Right kidney (tissue), 1 donor: Measurements from ENCODE around the gene COMTD1.

Source experiments
- DNase-seq: peaks from one replicate; pipeline ENCODE4 v3.0.0-alpha.2; 2016

COMTD1 gene

GRCh38 chr10:75246506-75246905 is 10.7 kb upstream of the COMTD1 start:
- no peak for DNase-seq

GRCh38 chr10:75245354-75246250 is 9.8 kb upstream of the COMTD1 start:
- DNase-seq: no peak

GRCh38 chr10:75244487-75245353 is 9.0 kb upstream of the COMTD1 start:
- DNase-seq: no peak

- no peak for DNase-seq
Measured at GRCh38 chr10:75243426-75243825, 7.7 kb upstream of the COMTD1 start.

GRCh38 chr10:75240329-75241076 is 4.7 kb upstream of the COMTD1 start:
- DNase-seq: no peak

GRCh38 chr10:75239096-75239790 is 3.5 kb upstream of the COMTD1 start:
- no peak for DNase-seq

- DNase-seq: no peak
Measured at GRCh38 chr10:75238182-75239095, 2.7 kb upstream of the COMTD1 start.

- DNase-seq: no peak
Measured at GRCh38 chr10:75236178-75236825, 545 bp upstream of the COMTD1 start.

GRCh38 chr10:75234683-75235374 is 928 bp downstream of the COMTD1 start:
- peak; percentile 85 for DNase-seq

GRCh38 chr10:75234017-75234682 is 1.6 kb downstream of the COMTD1 start:
- DNase-seq: peak; percentile 63

- DNase-seq: no peak
Measured at GRCh38 chr10:75233444-75234016, 2.2 kb downstream of the COMTD1 start.

- no peak for DNase-seq
Measured at GRCh38 chr10:75231672-75232581, 3.8 kb downstream of the COMTD1 start.

GRCh38 chr10:75230600-75231038 is 5.1 kb downstream of the COMTD1 start:
- peak; percentile 47 for DNase-seq

- DNase-seq: no peak
Measured at GRCh38 chr10:75229971-75230370, 5.8 kb downstream of the COMTD1 start.

GRCh38 chr10:75228834-75229233 is 6.9 kb downstream of the COMTD1 start:
- DNase-seq: no peak

GRCh38 chr10:75228278-75228677 is 7.5 kb downstream of the COMTD1 start:
- DNase-seq: no peak

- no peak for DNase-seq
Measured at GRCh38 chr10:75226656-75227055, 9.1 kb downstream of the COMTD1 start.
